ENCODE measurements around the gene FOCAD. TPM values are rescaled to one million over a fixed set of nuclear protein-coding genes. Genes with fewer than 3 reads are reported as not detected.
A peak's percentile ranks its signal among the peaks of the same experiment; 100 is the strongest.

FOCAD gene
- total and polyA plus RNA-seq, 12 donors, result 11.7 to 41.3 (median 31.2) TPM

DNA sequence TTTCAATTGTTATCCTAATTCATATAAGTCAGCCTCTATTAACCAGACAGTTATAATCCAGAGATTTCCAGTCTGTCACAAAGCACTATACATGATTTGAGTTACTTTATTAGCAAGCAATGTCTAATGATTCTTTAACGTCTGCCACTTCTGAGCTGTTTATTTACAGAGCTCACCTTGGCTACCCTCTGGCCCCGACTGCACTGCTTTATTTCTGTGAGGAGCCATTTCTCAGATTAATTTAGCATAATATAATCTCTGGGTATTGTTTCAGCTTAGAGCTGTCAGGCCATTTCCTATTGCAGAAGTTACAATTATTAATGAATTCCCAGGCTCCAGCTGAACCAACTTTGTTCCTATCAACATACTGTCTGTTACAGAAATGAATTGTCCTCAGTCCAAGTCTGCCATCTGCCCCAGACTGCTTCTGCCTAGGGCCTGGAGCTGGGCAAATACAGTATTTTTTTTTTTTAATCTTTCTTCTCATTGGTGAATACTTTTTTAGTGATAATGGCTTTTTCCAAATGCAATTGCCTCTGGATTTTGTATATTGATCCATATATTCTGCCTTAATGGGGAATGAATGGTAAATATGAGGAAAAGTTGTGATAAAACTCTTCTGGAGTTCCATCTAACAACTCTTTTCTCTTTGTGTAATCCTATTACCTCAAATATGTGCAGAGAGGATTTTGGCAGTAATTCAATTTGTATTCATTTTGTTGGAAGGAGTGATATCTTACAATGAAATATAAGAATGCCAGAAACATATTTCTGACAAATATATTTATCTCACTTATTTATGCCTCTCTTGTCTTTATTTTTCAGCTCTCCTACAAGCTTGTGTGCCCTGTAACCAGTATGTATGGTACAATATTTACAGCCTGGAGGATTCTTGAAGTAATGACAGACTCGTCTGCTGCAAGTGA lies 104.7 kb downstream of the FOCAD start:
- Histone ChIP-seq H3K27me3 (no peaks in the 10 kb centered on the region), H3K27ac (no peak overlapping the region), H3K4me1 (peaks cover 0 to 13% (median 5%) of the 10 kb centered on the region in 9 donors), H3K4me3 (no peak overlapping the region), H3K36me3 (peaks cover 0 to 24% (median 5%) of the 10 kb centered on the region in 9 donors), H3K9me3 (no peaks in the 10 kb centered on the region)
- TF ChIP-seq, protein P1, sequence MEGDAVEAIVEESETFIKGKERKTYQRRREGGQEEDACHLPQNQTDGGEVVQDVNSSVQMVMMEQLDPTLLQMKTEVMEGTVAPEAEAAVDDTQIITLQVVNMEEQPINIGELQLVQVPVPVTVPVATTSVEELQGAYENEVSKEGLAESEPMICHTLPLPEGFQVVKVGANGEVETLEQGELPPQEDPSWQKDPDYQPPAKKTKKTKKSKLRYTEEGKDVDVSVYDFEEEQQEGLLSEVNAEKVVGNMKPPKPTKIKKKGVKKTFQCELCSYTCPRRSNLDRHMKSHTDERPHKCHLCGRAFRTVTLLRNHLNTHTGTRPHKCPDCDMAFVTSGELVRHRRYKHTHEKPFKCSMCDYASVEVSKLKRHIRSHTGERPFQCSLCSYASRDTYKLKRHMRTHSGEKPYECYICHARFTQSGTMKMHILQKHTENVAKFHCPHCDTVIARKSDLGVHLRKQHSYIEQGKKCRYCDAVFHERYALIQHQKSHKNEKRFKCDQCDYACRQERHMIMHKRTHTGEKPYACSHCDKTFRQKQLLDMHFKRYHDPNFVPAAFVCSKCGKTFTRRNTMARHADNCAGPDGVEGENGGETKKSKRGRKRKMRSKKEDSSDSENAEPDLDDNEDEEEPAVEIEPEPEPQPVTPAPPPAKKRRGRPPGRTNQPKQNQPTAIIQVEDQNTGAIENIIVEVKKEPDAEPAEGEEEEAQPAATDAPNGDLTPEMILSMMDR (IDR thresholded peaks at IDR 0.05), result no peak
- ATAC-seq (peak in 2 of 8 donors; percentile 51 to 54), DNase-seq (no peak)
- intact Hi-C loops (cut with DNase I), result loop anchor here in 1 of 10 donors (5.0 kb wide), 1 partner anchor 44 kb away; no protein-coding TSS in a partner anchor
- WGBS, 2 donors, result 45 to 47% methylated on average over 3 of the region's 3 CpGs

DNA sequence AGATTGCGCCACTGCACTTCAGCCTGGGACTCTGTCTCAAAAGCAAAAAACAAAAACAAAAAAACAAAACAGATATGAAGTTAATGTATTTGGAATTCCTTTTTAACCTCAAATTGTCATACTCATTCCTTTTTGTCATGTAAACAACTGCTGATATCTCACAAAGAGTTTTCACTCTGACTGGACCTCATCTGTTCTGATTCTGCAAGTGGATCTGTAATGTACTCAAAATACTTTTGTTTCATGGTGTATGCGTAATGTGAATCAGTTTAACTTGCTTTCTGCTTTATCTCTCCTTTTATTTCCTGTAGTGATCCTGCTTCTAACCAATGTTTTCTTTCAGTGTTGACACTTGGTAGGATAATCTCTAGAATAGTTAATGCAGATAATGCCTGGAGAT lies 106.7 kb downstream of the FOCAD start:
- ATAC-seq (no peak), DNase-seq (no peak)
- Histone ChIP-seq H3K27ac (no peak overlapping the region), H3K27me3 (no peaks in the 10 kb centered on the region), H3K4me3 (no peak overlapping the region), H3K9me3 (no peaks in the 10 kb centered on the region), H3K36me3 (peaks cover 0 to 24% (median 5%) of the 10 kb centered on the region in 9 donors), H3K4me1 (peaks cover 0 to 13% (median 5%) of the 10 kb centered on the region in 9 donors)
- WGBS, 2 donors, result 96 to 100% methylated on average over 2 of the region's 2 CpGs
- TF ChIP-seq, protein P1 (IDR thresholded peaks at IDR 0.05), result no peak
- intact Hi-C loops (cut with DNase I), result no loop called here

DNA sequence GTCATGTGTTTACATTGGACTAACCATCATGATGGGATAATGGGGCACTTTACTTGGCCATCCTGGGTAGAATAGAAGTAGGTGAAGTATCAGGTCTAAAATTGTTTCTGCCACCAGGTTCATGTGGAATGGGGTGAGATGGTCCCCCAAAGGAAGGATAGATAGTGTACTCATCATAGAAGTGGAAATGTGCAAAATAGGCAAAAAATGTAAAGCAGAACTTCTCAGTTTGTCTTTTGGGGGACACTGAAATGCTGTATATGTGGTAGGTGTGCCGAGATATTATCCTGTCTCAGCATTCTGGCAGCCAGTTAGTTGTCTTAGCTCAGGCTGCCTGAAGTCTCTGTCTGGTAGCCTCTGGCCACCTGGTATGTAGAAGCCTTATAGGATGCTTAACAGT lies 107.6 kb downstream of the FOCAD start:
- H3K27ac ChIP-seq, result no peak overlapping the region
- ATAC-seq (no peak), DNase-seq (no peak)
- H3K36me3 ChIP-seq, result peaks cover 0 to 24% (median 5%) of the 10 kb centered on the region in 9 donors
- TF ChIP-seq, protein P1 (IDR thresholded peaks at IDR 0.05), result no peak
- intact Hi-C loops (cut with DNase I), result no loop called here
- H3K27me3 ChIP-seq, result no peaks in the 10 kb centered on the region
- peaks cover 0 to 5% (median 0%) of the 10 kb centered on the region in 11 donors for H3K9me3 ChIP-seq
- H3K4me3 ChIP-seq, result no peak overlapping the region
- 92 to 100% methylated on average over 1 of the region's 1 CpG for WGBS, 2 donors
- H3K4me1 ChIP-seq, result peaks cover 0 to 13% (median 5%) of the 10 kb centered on the region in 9 donors

DNA sequence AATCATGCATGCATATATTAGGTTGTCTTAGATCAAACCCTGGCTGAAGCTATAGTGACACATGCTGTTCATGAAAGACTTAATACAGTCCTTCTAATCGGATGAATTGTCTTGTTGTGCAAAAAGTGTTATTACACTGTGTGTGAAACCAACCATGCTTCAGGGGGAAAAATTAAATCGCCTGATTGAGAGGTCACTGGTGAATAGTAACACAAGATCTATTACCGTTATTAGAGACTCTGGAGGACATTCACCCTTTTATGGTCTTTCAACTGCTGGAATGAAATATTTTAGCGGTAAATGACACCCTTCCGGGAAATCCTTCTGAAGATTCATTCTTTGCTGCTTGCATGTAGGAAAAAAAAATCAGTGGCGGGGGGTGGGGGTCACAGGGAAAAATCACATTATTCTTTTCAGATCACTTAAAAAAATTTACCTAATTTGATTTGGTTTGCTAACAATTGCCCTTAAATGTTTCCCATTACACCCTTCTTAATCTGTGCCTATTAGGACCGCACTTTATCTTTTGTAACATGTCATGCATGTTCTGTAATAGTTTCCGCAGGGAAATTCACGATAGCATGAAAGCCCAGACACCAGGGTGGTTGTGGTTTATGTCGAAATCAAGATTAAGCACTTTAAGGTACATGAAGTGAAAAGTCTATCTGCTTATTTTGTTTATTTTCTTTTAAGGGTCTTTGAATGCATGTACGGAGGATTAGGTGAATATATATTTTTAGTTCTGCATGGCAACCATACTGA lies 120.6 kb downstream of the FOCAD start:
- Histone ChIP-seq H3K4me3 (no peak overlapping the region), H3K9me3 (no peaks in the 10 kb centered on the region), H3K4me1 (no peaks in the 10 kb centered on the region), H3K36me3 (no peaks in the 10 kb centered on the region), H3K27me3 (no peaks in the 10 kb centered on the region), H3K27ac (no peak overlapping the region)
- DNase-seq (no peak), ATAC-seq (no peak)
- 78 to 80% methylated on average over 11 of the region's 11 CpGs for WGBS, 2 donors
- intact Hi-C loops (cut with DNase I), result loop anchor here in 1 of 10 donors (10.0 kb wide), 1 partner anchor 50 kb away; no protein-coding TSS in a partner anchor
- TF ChIP-seq, protein P1 (IDR thresholded peaks at IDR 0.05), result no peak

Data from heart right ventricle (tissue), 16 donors.